CD8-positive, alpha-beta memory T cell (primary cell): Measurements from ENCODE around the gene RNU6-1. TPM values are rescaled to one million over a fixed set of nuclear protein-coding genes. Genes with fewer than 3 reads are reported as not detected.

Experiments
- CTCF ChIA-PET: fragments of 350-600 bp; sonication (Branson Sonifier 250); formaldehyde crosslinking; loops from one replicate; lab custom pipeline; 2021; ENCODE audit warnings: antibody characterized with exemption; lab: Charles Lee
- POLR2A ChIA-PET: fragments of 350-600 bp; sonication (Branson Sonifier 250); formaldehyde crosslinking; loops from one replicate; lab custom pipeline; 2021; ENCODE audit warnings: antibody characterized with exemption; lab: Charles Lee
- DNase-seq, 5 donors: peaks; one replicate each; pipeline versions ENCODE4 v3.0.0 to v3.0.0-alpha.2; 2020 to 2022; ENCODE audit warnings: mixed read lengths in 1 of 5
- H3K27ac ChIP-seq: one replicate; pipeline ENCODE4 v1.7.0; 2013; ENCODE audit warnings: low read depth, mild to moderate bottlenecking, low read length, moderate library complexity
- H3K27me3 ChIP-seq: 2 replicates; pipeline ENCODE4 v1.7.0; 2013; ENCODE audit warnings: low read length, mild to moderate bottlenecking; ENCODE audit not compliant: insufficient read depth, poor library complexity, severe bottlenecking
- H3K36me3 ChIP-seq: 2 replicates; pipeline ENCODE4 v1.7.0; 2013; ENCODE audit warnings: mild to moderate bottlenecking, low read length, moderate library complexity; ENCODE audit not compliant: insufficient read depth
- H3K4me1 ChIP-seq: 2 replicates; pipeline ENCODE4 v1.7.0; 2013; ENCODE audit warnings: mild to moderate bottlenecking, low read length, moderate library complexity; ENCODE audit not compliant: insufficient read depth
- H3K4me3 ChIP-seq: 2 replicates; pipeline ENCODE4 v1.7.0; 2013; ENCODE audit warnings: mild to moderate bottlenecking, low read length
- H3K9me3 ChIP-seq: 2 replicates; pipeline ENCODE4 v1.7.0; 2013; ENCODE audit warnings: mild to moderate bottlenecking, low read length
- H3K27ac Mint-ChIP-seq, 8 donors: one replicate each; pipeline ENCODE4 v1.8.0; 2020 to 2021; ENCODE audit warnings: mixed read lengths in 8 of 8, mild to moderate bottlenecking in 6 of 8, inconsistent platforms in 3 of 8, moderate library complexity in 3 of 8
- H3K27me3 Mint-ChIP-seq, 2 donors: one replicate each; pipeline ENCODE4 v1.8.0; 2020 to 2021; ENCODE audit warnings: mixed read lengths in 2 of 2, mild to moderate bottlenecking in 1 of 2, moderate library complexity in 1 of 2
- H3K36me3 Mint-ChIP-seq, 3 donors: one replicate each; pipeline ENCODE4 v1.8.0; 2020 to 2021; ENCODE audit warnings: mixed read lengths in 3 of 3, inconsistent platforms in 1 of 3, mild to moderate bottlenecking in 1 of 3
- H3K4me1 Mint-ChIP-seq, 3 donors: one replicate each; pipeline ENCODE4 v1.8.0; 2020 to 2021; ENCODE audit warnings: mixed read lengths in 3 of 3, inconsistent platforms in 1 of 3, mild to moderate bottlenecking in 1 of 3
- H3K4me3 Mint-ChIP-seq, 7 donors: one replicate each; pipeline ENCODE4 v1.8.0; 2020 to 2021; ENCODE audit warnings: mixed read lengths in 7 of 7, mild to moderate bottlenecking in 6 of 7, moderate library complexity in 4 of 7, inconsistent platforms in 2 of 7
- H3K9me3 Mint-ChIP-seq, 5 donors: one replicate each; pipeline ENCODE4 v1.8.0; 2020 to 2022; ENCODE audit warnings: mixed read lengths in 5 of 5, mild to moderate bottlenecking in 3 of 5, moderate library complexity in 2 of 5, inconsistent platforms in 1 of 5
- polyA plus RNA-seq: library from polyadenylated mRNA; unstranded; fragments of 300-500 nt; fragmentation: Illumina TruSeq; gene quantifications from one replicate; pipeline ENCODE4 v1.2.3, GENCODE V29; 2021
- total RNA-seq, 2 experiments: library from RNA; stranded (reverse); gene quantifications; one replicate each; pipeline ENCODE4 v1.2.3, GENCODE V29; 2021

Gene RNU6-1
- total and polyA plus RNA-seq, 3 experiments from 2014 or later: not detected

GRCh38 chr15:67796196-67797127, 43.4 kb downstream of the RNU6-1 start:
- peaks cover 14 to 43% (median 41%) of the 10 kb centered on the region in 3 donors for H3K36me3 Mint-ChIP-seq
- H3K9me3 Mint-ChIP-seq: peaks cover 7 to 16% (median 11%) of the 10 kb centered on the region in 5 donors
- ChIA-PET POLR2A (no interaction called here), CTCF (no interaction called here)
- no peak overlapping the region for H3K27ac ChIP-seq
- H3K4me3 Mint-ChIP-seq: no peak overlapping the region
- H3K9me3 ChIP-seq: no peaks in the 10 kb centered on the region
- no peaks in the 10 kb centered on the region for H3K36me3 ChIP-seq
- H3K27ac Mint-ChIP-seq: no peak overlapping the region
- peaks cover 0 to 2% of the 10 kb centered on the region in 2 donors for H3K27me3 Mint-ChIP-seq
- no peaks in the 10 kb centered on the region for H3K4me1 Mint-ChIP-seq
- H3K27me3 ChIP-seq: no peaks in the 10 kb centered on the region
- no peak overlapping the region for H3K4me3 ChIP-seq
- H3K4me1 ChIP-seq: no peaks in the 10 kb centered on the region
- no peak for DNase-seq

DNA sequence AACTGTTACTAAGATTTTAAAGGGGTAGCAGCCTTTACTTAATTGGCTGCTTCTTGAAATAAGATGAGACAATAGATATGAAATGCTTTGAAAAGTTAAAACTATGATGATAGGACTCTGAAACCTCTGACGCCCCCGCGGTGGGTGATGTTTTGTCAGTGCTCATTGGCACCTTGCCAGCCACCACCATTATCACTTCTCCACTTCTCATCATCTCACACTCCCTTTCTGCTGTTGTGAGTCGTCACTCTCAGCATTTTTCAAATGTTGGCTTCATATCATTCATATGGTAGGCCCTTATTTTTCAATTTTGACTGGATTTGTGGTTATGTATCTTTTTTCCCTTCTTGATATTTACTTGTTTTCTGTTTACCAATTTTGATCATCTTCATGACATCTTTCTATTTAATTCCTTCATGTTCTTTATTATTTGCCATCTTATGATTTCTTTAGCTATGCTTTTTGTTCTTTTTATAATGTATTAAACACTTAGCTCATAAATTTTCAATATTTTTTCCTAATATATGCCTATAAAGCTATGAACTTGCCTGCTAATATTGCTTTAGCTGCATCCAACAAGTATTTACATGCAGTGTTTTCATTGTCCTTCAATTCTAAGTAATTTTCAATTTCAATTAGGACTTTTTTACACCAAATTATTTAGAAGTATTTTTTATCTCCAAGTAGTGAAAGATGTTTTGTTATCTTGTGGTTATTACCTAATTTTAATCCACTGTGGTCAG, 44.8 kb downstream of the RNU6-1 start:
- no peaks in the 10 kb centered on the region for H3K27me3 ChIP-seq
- Mint-ChIP-seq H3K4me1 (no peaks in the 10 kb centered on the region), H3K27ac (peak overlapping the region in 1 of 8 donors; percentile 5), H3K27me3 (peaks cover 0 to 2% of the 10 kb centered on the region in 2 donors), H3K4me3 (no peak overlapping the region), H3K36me3 (peaks cover 14 to 50% (median 45%) of the 10 kb centered on the region in 3 donors), H3K9me3 (peaks cover 7 to 16% (median 11%) of the 10 kb centered on the region in 5 donors)
- no peak overlapping the region for H3K4me3 ChIP-seq
- H3K27ac ChIP-seq: no peak overlapping the region
- ChIA-PET POLR2A (no interaction called here), CTCF (no interaction called here)
- peak in 1 of 5 donors; percentile 6 for DNase-seq
- no peaks in the 10 kb centered on the region for H3K36me3 ChIP-seq
- no peaks in the 10 kb centered on the region for H3K4me1 ChIP-seq
- H3K9me3 ChIP-seq: no peaks in the 10 kb centered on the region

GRCh38 chr15:67792250-67792942, 47.4 kb downstream of the RNU6-1 start:
- H3K27me3 Mint-ChIP-seq: peaks cover 0 to 2% of the 10 kb centered on the region in 2 donors
- H3K9me3 Mint-ChIP-seq: peaks cover 7 to 16% (median 11%) of the 10 kb centered on the region in 5 donors
- ChIA-PET CTCF (no interaction called here), POLR2A (no interaction called here)
- no peaks in the 10 kb centered on the region for H3K4me1 Mint-ChIP-seq
- Histone ChIP-seq H3K36me3 (no peaks in the 10 kb centered on the region), H3K27ac (no peak overlapping the region), H3K9me3 (no peaks in the 10 kb centered on the region), H3K4me3 (no peak overlapping the region), H3K4me1 (no peaks in the 10 kb centered on the region), H3K27me3 (no peaks in the 10 kb centered on the region)
- H3K36me3 Mint-ChIP-seq: peaks cover 14 to 56% (median 45%) of the 10 kb centered on the region in 3 donors
- no peak for DNase-seq
- no peak overlapping the region for H3K4me3 Mint-ChIP-seq
- no peak overlapping the region for H3K27ac Mint-ChIP-seq

- no peak overlapping the region for H3K4me3 ChIP-seq
- H3K36me3 Mint-ChIP-seq: peaks cover 12 to 54% (median 42%) of the 10 kb centered on the region in 3 donors
- POLR2A ChIA-PET: no interaction called here
- no peaks in the 10 kb centered on the region for H3K27me3 ChIP-seq
- H3K27ac Mint-ChIP-seq: peak overlapping the region in 2 of 8 donors; percentile 37 to 40
- no peak overlapping the region for H3K27ac ChIP-seq
- H3K36me3 ChIP-seq: no peaks in the 10 kb centered on the region
- H3K4me1 ChIP-seq: no peaks in the 10 kb centered on the region
- H3K4me3 Mint-ChIP-seq: no peak overlapping the region
- DNase-seq: no peak
- no peaks in the 10 kb centered on the region for H3K9me3 ChIP-seq
- H3K9me3 Mint-ChIP-seq: peaks cover 7 to 14% (median 11%) of the 10 kb centered on the region in 5 donors
- H3K27me3 Mint-ChIP-seq: peaks cover 0 to 2% of the 10 kb centered on the region in 2 donors
- CTCF ChIA-PET: no interaction called here
- peaks cover 0 to under 1% (median under 1%) of the 10 kb centered on the region in 3 donors for H3K4me1 Mint-ChIP-seq
Measured at GRCh38 chr15:67790610-67791319, 49.1 kb downstream of the RNU6-1 start.

Other genes with a start within 250 kb of the RNU6-1 start
- gene SKOR1, start 14.5 kb downstream of the RNU6-1 start, total RNA-seq: under 1 TPM; 0.15 to 0.16 TPM
- gene SKOR1, start 14.5 kb downstream of the RNU6-1 start, polyA plus RNA-seq: 0.06 TPM
- 10 to 100 TPM; 25.5 to 30.2 TPM for gene PIAS1, start 214.3 kb upstream of the RNU6-1 start, total RNA-seq
- gene PIAS1, start 214.3 kb upstream of the RNU6-1 start, polyA plus RNA-seq: 127 TPM